Left lung (tissue), 10 donors: Measurements from ENCODE around the gene ESYT2. TPM values are rescaled to one million over a fixed set of nuclear protein-coding genes. Genes with fewer than 3 reads are reported as not detected.
A peak's percentile ranks its signal among the peaks of the same experiment; 100 is the strongest.

Source experiments
- ATAC-seq: fragments of 200-7000 bp; cut with Tn5 transposase; one replicate; pipeline ENCODE4 v1.9.1; 2020; ENCODE audit warnings: moderate library complexity
- DNase-seq, 4 donors: peaks; one replicate each; pipeline ENCODE4 v3.0.0-alpha.2; 2013 to 2020
- H3K27ac ChIP-seq, 2 donors: fragments of 200-600 bp; sonication (generic) in 1 of 2; one replicate each; pipeline versions ENCODE4 v1.5.0 to v1.8.0; 2020 to 2021
- H3K27me3 ChIP-seq, 2 donors: fragments of 200-600 bp; sonication (generic) in 1 of 2; one replicate each; pipeline versions ENCODE4 v1.5.0 to v1.8.0; 2020 to 2021
- H3K36me3 ChIP-seq, 2 donors: fragments of 200-600 bp; sonication (generic) in 1 of 2; one replicate each; pipeline versions ENCODE4 v1.5.0 to v1.8.0; 2020 to 2021
- H3K4me1 ChIP-seq, 2 donors: fragments of 200-600 bp; one replicate each; pipeline ENCODE4 v1.8.0; 2021
- H3K4me3 ChIP-seq, 2 donors: fragments of 200-600 bp; sonication (generic) in 1 of 2; one replicate each; pipeline versions ENCODE4 v1.5.0 to v1.8.0; 2020 to 2021; ENCODE audit warnings: mild to moderate bottlenecking in 1 of 2
- H3K9me3 ChIP-seq, 2 donors: fragments of 200-600 bp; sonication (generic) in 1 of 2; one replicate each; pipeline versions ENCODE4 v1.5.0 to v1.8.0; 2020 to 2021
- CTCF ChIP-seq, 2 donors: fragments of 200-600 bp; sonication (generic) in 1 of 2; IDR thresholded peaks; one replicate each; pipeline versions ENCODE4 v1.5.0 to v1.8.0; 2021; ENCODE audit warnings: antibody characterized with exemption in 2 of 2
- intact Hi-C, 2 donors: fragments of 100-400 bp; cut with DNase I; formaldehyde crosslinking; loops; one replicate each; pipeline versions ENCODE4 v1.11.2 to v1.14.2; 2022
- polyA plus RNA-seq, 6 donors: library from polyadenylated mRNA; unstranded; fragments of 120-200 nt; gene quantifications; one replicate each; pipeline ENCODE4 v1.2.1, GENCODE V29; 2013; ENCODE audit not compliant: insufficient read length in 6 of 6
- total RNA-seq, 2 donors: library from RNA; stranded (reverse); fragmentation: NEBNext Ultra II Directional; extraction: Animal tissue kit (Norgen Biotek cat#: 25700); gene quantifications; one replicate each; pipeline ENCODE4 v1.2.1, GENCODE V29; 2021
- donor health status: DM: no; HTN: yes; CAD: no.
- donor health status: DM: no; HTN: no; CAD: no.

Gene ESYT2
- total and polyA plus RNA-seq, 8 donors = 38.3 to 75.7 (median 43.3) TPM

DNA sequence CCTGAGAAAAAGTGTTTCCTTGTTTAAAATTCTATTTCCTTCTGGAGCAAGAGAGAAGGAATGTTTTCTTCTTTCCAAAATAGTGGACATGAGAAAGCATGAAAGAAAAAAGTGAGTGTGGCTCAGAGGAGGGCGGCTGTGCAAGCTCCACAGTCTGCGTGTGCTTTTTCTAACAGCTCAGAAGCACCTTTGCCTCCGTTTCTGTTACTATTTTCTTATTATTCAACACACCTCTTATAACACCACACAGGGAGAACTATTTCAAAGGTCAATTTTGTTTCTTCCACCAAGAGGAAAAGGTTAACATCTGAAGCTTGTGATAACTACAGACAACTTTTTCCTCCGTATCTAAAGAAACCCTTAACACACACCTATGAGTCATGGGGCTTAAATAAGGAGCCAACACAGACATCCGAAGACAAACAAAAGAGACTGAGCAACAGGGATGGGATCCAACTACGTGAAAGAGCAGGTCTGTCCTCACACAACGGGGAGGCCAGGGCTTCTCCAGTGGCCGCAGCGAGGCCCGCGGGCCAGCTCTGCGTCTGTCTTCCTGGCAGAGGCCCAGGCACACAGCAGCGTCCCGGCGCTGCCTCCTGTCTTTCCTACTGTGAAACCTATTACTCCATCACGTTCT lies 88.5 kb downstream of the ESYT2 start:
- intact Hi-C loops = no loop called here
- H3K36me3 ChIP-seq = peaks cover 0 to 87% of the 10 kb centered on the region in 2 donors
- H3K9me3 ChIP-seq = no peaks in the 10 kb centered on the region
- peaks cover 0 to 19% of the 10 kb centered on the region in 2 donors for H3K4me1 ChIP-seq
- no peak overlapping the region for H3K4me3 ChIP-seq
- ATAC-seq (peak; percentile 19), DNase-seq (no peak)
- peak overlapping the region in 1 of 2 donors; percentile 57 for H3K27ac ChIP-seq
- no peaks in the 10 kb centered on the region for H3K27me3 ChIP-seq
- no peak for TF ChIP-seq CTCF (IDR thresholded peaks at IDR 0.05)

DNA sequence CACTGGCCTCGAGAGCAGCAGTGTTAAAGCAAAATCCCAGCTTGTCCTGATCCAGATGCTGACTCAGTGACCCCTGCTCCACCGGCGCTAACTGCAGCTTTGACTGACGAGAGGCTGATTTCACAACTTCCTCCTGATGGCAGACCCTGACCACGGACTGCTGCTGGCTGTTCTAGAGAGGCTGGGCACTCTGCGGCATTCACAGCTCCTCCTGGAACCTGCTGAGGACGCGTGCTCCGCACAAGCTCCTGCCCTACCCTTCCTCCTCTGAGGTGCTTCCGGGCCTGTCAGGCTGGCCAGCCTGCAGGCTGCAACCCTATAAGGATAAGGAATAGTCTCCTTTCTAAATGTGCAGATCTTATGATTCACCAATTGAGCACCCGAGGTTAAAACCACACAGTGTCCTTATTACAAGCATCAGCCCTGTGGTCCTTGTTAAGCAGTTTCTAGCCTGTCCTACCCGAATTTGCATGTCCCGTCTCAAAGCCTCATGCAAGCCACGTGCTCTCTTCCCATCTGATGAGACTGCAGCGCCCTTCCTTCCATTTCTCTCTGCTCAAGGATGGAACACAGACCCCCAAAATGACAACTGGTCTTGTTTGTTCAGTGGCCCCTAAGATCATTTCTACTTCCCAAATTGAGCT lies 89.2 kb downstream of the ESYT2 start:
- H3K27me3 ChIP-seq = no peaks in the 10 kb centered on the region
- no peak for TF ChIP-seq CTCF (IDR thresholded peaks at IDR 0.05)
- peak overlapping the region in 1 of 2 donors; percentile 57 for H3K27ac ChIP-seq
- H3K9me3 ChIP-seq = no peaks in the 10 kb centered on the region
- intact Hi-C loops = no loop called here
- no peak overlapping the region for H3K4me3 ChIP-seq
- ATAC-seq (peak; percentile 76), DNase-seq (peak; percentile 24 to 79 (median 58))
- H3K36me3 ChIP-seq = peaks cover 0 to 85% of the 10 kb centered on the region in 2 donors
- peaks cover 0 to 19% of the 10 kb centered on the region in 2 donors for H3K4me1 ChIP-seq

DNA sequence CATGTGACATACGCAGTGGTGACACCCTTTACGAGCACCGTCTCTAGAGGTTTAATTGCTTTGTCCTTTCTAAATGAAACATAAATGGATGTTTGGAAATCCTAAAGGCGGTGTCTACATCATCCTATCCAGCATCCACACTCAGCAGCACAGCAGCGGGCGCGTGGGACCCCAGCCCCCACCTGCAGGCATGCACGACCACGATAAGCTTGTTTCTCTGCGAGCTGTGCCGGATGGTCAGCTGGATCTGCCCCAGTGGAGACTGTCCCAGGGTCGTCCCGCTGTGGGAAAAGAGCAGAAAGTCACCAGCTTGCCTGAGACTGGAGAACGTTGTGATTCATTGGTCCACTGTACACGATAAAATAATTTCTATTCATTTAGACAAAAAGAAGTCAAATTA lies 90.5 kb downstream of the ESYT2 start:
- no peaks in the 10 kb centered on the region for H3K9me3 ChIP-seq
- H3K4me1 ChIP-seq = peaks cover 0 to 19% of the 10 kb centered on the region in 2 donors
- no peak for TF ChIP-seq CTCF (IDR thresholded peaks at IDR 0.05)
- intact Hi-C loops = no loop called here
- DNase-seq (no peak), ATAC-seq (no peak)
- no peak overlapping the region for H3K27ac ChIP-seq
- H3K36me3 ChIP-seq = peaks cover 0 to 94% of the 10 kb centered on the region in 2 donors
- H3K27me3 ChIP-seq = no peaks in the 10 kb centered on the region
- no peak overlapping the region for H3K4me3 ChIP-seq

DNA sequence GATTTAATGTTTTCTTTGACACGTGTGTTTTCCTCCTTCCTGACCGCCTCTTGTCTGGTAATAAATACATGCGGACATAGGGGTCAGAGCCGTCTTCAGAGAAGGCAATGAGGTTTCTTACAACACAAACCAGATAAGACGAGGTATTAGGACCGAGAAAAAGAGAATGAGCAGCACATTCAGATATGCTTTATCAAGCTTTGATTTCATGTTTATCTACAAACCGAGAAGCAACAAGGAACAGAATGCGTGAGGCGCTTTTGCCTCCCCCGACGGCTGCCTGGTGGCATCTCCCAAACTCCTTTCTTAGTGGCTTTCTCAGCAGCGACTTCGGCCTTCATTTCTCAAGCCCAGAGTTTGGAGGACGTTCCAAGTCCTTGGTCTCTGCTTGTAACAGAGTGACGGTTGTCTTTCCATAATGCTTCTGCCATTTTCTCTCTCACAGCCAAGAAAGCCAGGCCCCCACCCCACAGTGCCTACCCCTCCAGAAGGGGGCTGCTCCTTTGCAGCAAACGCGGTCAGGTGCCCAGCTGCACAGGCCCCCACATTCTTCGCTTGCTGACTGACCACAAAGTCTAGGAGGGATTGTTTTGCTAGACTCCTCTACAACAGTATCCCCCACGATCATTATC lies 92.1 kb downstream of the ESYT2 start:
- H3K36me3 ChIP-seq = peaks cover 0 to 89% of the 10 kb centered on the region in 2 donors
- intact Hi-C loops = no loop called here
- peaks cover 0 to 19% of the 10 kb centered on the region in 2 donors for H3K4me1 ChIP-seq
- ATAC-seq (no peak), DNase-seq (no peak)
- H3K9me3 ChIP-seq = no peaks in the 10 kb centered on the region
- H3K4me3 ChIP-seq = no peak overlapping the region
- H3K27ac ChIP-seq = no peak overlapping the region
- H3K27me3 ChIP-seq = no peaks in the 10 kb centered on the region
- no peak for TF ChIP-seq CTCF (IDR thresholded peaks at IDR 0.05)

- no peak for DNase-seq
- peaks cover 0 to 77% of the 10 kb centered on the region in 2 donors for H3K36me3 ChIP-seq
These were observed 93.4 kb downstream of the ESYT2 start for GRCh38 chr7:158735935-158736334.

More at GRCh38 chr7:158735935-158736334, 93.4 kb downstream of the ESYT2 start:
- H3K4me1 ChIP-seq = peaks cover 0 to 19% of the 10 kb centered on the region in 2 donors
- H3K27me3 ChIP-seq = no peaks in the 10 kb centered on the region
- no peak overlapping the region for H3K27ac ChIP-seq
- intact Hi-C loops = no loop called here
- no peaks in the 10 kb centered on the region for H3K9me3 ChIP-seq
- TF ChIP-seq CTCF (IDR thresholded peaks at IDR 0.05) = no peak
- no peak for ATAC-seq
- H3K4me3 ChIP-seq = no peak overlapping the region
